T-cell (primary cell): ENCODE data around the gene STIM2. TPM values are rescaled to one million over a fixed set of nuclear protein-coding genes. Genes with fewer than 3 reads are reported as not detected.

Source experiments
- ATAC-seq, 4 experiments: fragments of 200-7000 bp in 3 of 4; fragments of 150-1000 bp in 1 of 4; cut with Tn5 transposase; replicated peaks in 1 of 4; 1 replicate in 3 of 4; 2 replicates in 1 of 4; pipeline ENCODE4 v1.10.0; 2021; ENCODE audit warnings: moderate library complexity in 3 of 4, mild to moderate bottlenecking in 2 of 4, moderate number of reproducible peaks in 1 of 4
- CTCF ChIA-PET, 2 donors: fragments of 300-600 bp; sonication (Branson Sonifier 250); formaldehyde crosslinking; loops; one replicate each; lab custom pipeline; 2022; ENCODE audit warnings: antibody characterized with exemption in 2 of 2; lab: Charles Lee
- POLR2A ChIA-PET, 2 donors: fragments of 300-600 bp; sonication (Branson Sonifier 250); formaldehyde crosslinking; loops; one replicate each; lab custom pipeline; 2022; ENCODE audit warnings: antibody characterized with exemption in 2 of 2; lab: Charles Lee
- DNase-seq, 35 experiments: peaks; one replicate each; pipeline versions ENCODE4 v3.0.0 to v3.0.0-alpha.2; 2013 to 2023
- H3K27ac ChIP-seq: one replicate; pipeline ENCODE4 v1.5.1; 2013; ENCODE audit warnings: low read length
- H3K27me3 ChIP-seq, 2 experiments: replicated peaks in 1 of 2; 1 replicate in 1 of 2; 2 replicates in 1 of 2; pipeline versions ENCODE4 v1.6.1 to v1.7.0; 2013; ENCODE audit warnings: low read length in 1 of 2, mixed read lengths in 1 of 2; ENCODE audit not compliant: control insufficient read depth in 2 of 2, insufficient read depth in 2 of 2; ENCODE audit errors: extremely low read depth in 1 of 2
- H3K36me3 ChIP-seq, 2 donors: 1 replicate in 1 of 2; 2 replicates in 1 of 2; pipeline versions ENCODE4 v1.6.1 to v1.7.0; 2013; ENCODE audit warnings: low read length in 1 of 2; ENCODE audit not compliant: control insufficient read depth in 2 of 2, insufficient read depth in 1 of 2; ENCODE audit errors: extremely low read depth in 1 of 2
- H3K4me1 ChIP-seq, 2 experiments: 1 replicate in 1 of 2; 2 replicates in 1 of 2; pipeline versions ENCODE4 v1.6.1 to v1.7.0; 2013; ENCODE audit warnings: low read length in 2 of 2, mixed read lengths in 1 of 2; ENCODE audit not compliant: insufficient read depth in 2 of 2, control insufficient read depth in 1 of 2; ENCODE audit errors: extremely low read depth in 1 of 2
- H3K4me3 ChIP-seq, 2 donors: 1 replicate in 1 of 2; 2 replicates in 1 of 2; pipeline versions ENCODE4 v1.5.1 to v1.7.0; 2013; ENCODE audit warnings: mild to moderate bottlenecking in 2 of 2, low read length in 1 of 2, moderate library complexity in 1 of 2; ENCODE audit not compliant: control insufficient read depth in 1 of 2; ENCODE audit errors: extremely low read depth in 1 of 2
- H3K9me3 ChIP-seq: 2 replicates; pipeline ENCODE4 v1.7.0; 2013
- H3K27ac Mint-ChIP-seq, 2 donors: one replicate each; pipeline ENCODE4 v1.8.0; 2020 to 2021; ENCODE audit warnings: mild to moderate bottlenecking in 2 of 2, mixed read lengths in 2 of 2
- H3K27me3 Mint-ChIP-seq, 2 donors: one replicate each; pipeline ENCODE4 v1.8.0; 2021 to 2022; ENCODE audit warnings: mixed read lengths in 2 of 2
- H3K36me3 Mint-ChIP-seq: one replicate; pipeline ENCODE4 v1.8.0; 2021; ENCODE audit warnings: mixed read lengths
- H3K4me1 Mint-ChIP-seq, 3 donors: one replicate each; pipeline ENCODE4 v1.8.0; 2020 to 2022; ENCODE audit warnings: mixed read lengths in 3 of 3, mild to moderate bottlenecking in 1 of 3
- H3K4me3 Mint-ChIP-seq, 3 donors: one replicate each; pipeline ENCODE4 v1.8.0; 2020 to 2022; ENCODE audit warnings: mild to moderate bottlenecking in 3 of 3, mixed read lengths in 3 of 3, moderate library complexity in 3 of 3
- H3K9me3 Mint-ChIP-seq, 3 donors: one replicate each; pipeline ENCODE4 v1.8.0; 2020 to 2022; ENCODE audit warnings: mixed read lengths in 3 of 3
- WGBS: methylation state at CpG from one replicate; pipeline ENCODE4 v1.1.5; 2013; ENCODE audit warnings: missing lambda C conversion rate; ENCODE audit not compliant: insufficient coverage; 5-methylcytosine and 5-hydroxymethylcytosine counted together
- total RNA-seq, 35 experiments: library from RNA in 6 of 35; stranded (reverse) in 6 of 35; fragments of 120-200 nt in 1 of 35; gene quantifications; one replicate each; pipeline versions ENCODE4 v1.2.1 to v1.2.4 and lab custom pipeline; 2013 to 2026

Gene STIM2
- total RNA-seq, 5 donors from 2014 or later (not counting 1 experiment from before 2014, with no cell fraction given): 67.9 to 98.7 (median 75.2) TPM

- DNase-seq: no peak
- Histone ChIP-seq H3K27ac (no peak overlapping the region), H3K27me3 (peaks cover 0 to 2% of the 10 kb centered on the region in 2 experiments), H3K4me1 (peaks cover 3 to 9% of the 10 kb centered on the region in 2 experiments), H3K9me3 (no peaks in the 10 kb centered on the region), H3K36me3 (no peaks in the 10 kb centered on the region), H3K4me3 (no peak overlapping the region)
- Mint-ChIP-seq H3K36me3 (peaks cover 7% of the 10 kb centered on the region), H3K27me3 (no peaks in the 10 kb centered on the region), H3K27ac (no peak overlapping the region), H3K4me3 (no peak overlapping the region), H3K9me3 (peaks cover 6 to 12% (median 8%) of the 10 kb centered on the region in 3 donors), H3K4me1 (peaks cover 11 to 30% (median 15%) of the 10 kb centered on the region in 3 donors)
- no peak for ATAC-seq
- CTCF ChIA-PET: interaction anchor here in 1 of 2 donors (0.5 kb wide), 1 partner anchor 183 kb away, joined by 4 read pairs; no protein-coding TSS in a partner anchor
- POLR2A ChIA-PET: no interaction called here
- WGBS: 67% methylated on average over 4 of the region's 4 CpGs
Observed at GRCh38 chr4:26819026-26819425, 41.6 kb upstream of the STIM2 start.

GRCh38 chr4:26819478-26820095, 41.1 kb upstream of the STIM2 start:
- H3K4me1 Mint-ChIP-seq: peaks cover 11 to 30% (median 15%) of the 10 kb centered on the region in 3 donors
- no peak overlapping the region for H3K27ac ChIP-seq
- WGBS: 94% methylated on average over 2 of the region's 3 CpGs
- ChIA-PET POLR2A (no interaction called here), CTCF (interaction anchor here in 1 of 2 donors (0.5 kb wide), 1 partner anchor 183 kb away, joined by 4 read pairs; no protein-coding TSS in a partner anchor)
- H3K27ac Mint-ChIP-seq: no peak overlapping the region
- H3K36me3 ChIP-seq: no peaks in the 10 kb centered on the region
- no peaks in the 10 kb centered on the region for H3K9me3 ChIP-seq
- peaks cover 0 to 2% of the 10 kb centered on the region in 2 experiments for H3K27me3 ChIP-seq
- DNase-seq (peak in 1 of 35 experiments; percentile 4), ATAC-seq (no peak)
- H3K27me3 Mint-ChIP-seq: no peaks in the 10 kb centered on the region
- H3K4me3 Mint-ChIP-seq: no peak overlapping the region
- H3K9me3 Mint-ChIP-seq: peaks cover 6 to 12% (median 8%) of the 10 kb centered on the region in 3 donors
- H3K36me3 Mint-ChIP-seq: peaks cover 7% of the 10 kb centered on the region
- peaks cover 3 to 9% of the 10 kb centered on the region in 2 experiments for H3K4me1 ChIP-seq
- no peak overlapping the region for H3K4me3 ChIP-seq

- peaks cover 3 to 9% of the 10 kb centered on the region in 2 experiments for H3K4me1 ChIP-seq
- ChIA-PET CTCF (no interaction called here), POLR2A (no interaction called here)
- H3K36me3 ChIP-seq: no peaks in the 10 kb centered on the region
- H3K9me3 ChIP-seq: no peaks in the 10 kb centered on the region
- peaks cover 4% of the 10 kb centered on the region for H3K36me3 Mint-ChIP-seq
- H3K27me3 Mint-ChIP-seq: no peaks in the 10 kb centered on the region
- no CpG with 5 or more reads among the region's 1 CpG for WGBS
- no peak overlapping the region for H3K4me3 ChIP-seq
- no peak for DNase-seq
- ATAC-seq: no peak
- H3K27ac ChIP-seq: no peak overlapping the region
- H3K27ac Mint-ChIP-seq: no peak overlapping the region
- H3K9me3 Mint-ChIP-seq: peaks cover 6 to 12% (median 8%) of the 10 kb centered on the region in 3 donors
- peaks cover 11 to 26% (median 11%) of the 10 kb centered on the region in 3 donors for H3K4me1 Mint-ChIP-seq
- peaks cover 0 to 2% of the 10 kb centered on the region in 2 experiments for H3K27me3 ChIP-seq
- H3K4me3 Mint-ChIP-seq: no peak overlapping the region
Observed at GRCh38 chr4:26820346-26820745, 40.3 kb upstream of the STIM2 start.

GRCh38 chr4:26821031-26821430, 39.6 kb upstream of the STIM2 start:
- no peak overlapping the region for H3K27ac ChIP-seq
- H3K27ac Mint-ChIP-seq: no peak overlapping the region
- ChIA-PET POLR2A (no interaction called here), CTCF (no interaction called here)
- H3K4me3 ChIP-seq: no peak overlapping the region
- H3K4me1 ChIP-seq: peaks cover 3 to 9% of the 10 kb centered on the region in 2 experiments
- H3K4me3 Mint-ChIP-seq: no peak overlapping the region
- H3K27me3 ChIP-seq: peaks cover 0 to 2% of the 10 kb centered on the region in 2 experiments
- peaks cover 6 to 12% (median 8%) of the 10 kb centered on the region in 3 donors for H3K9me3 Mint-ChIP-seq
- no peaks in the 10 kb centered on the region for H3K9me3 ChIP-seq
- H3K4me1 Mint-ChIP-seq: peaks cover 10 to 24% (median 11%) of the 10 kb centered on the region in 3 donors
- H3K36me3 ChIP-seq: no peaks in the 10 kb centered on the region
- DNase-seq: no peak
- no CpG with 5 or more reads among the region's 3 CpGs for WGBS
- H3K27me3 Mint-ChIP-seq: no peaks in the 10 kb centered on the region
- peaks cover 4% of the 10 kb centered on the region for H3K36me3 Mint-ChIP-seq
- ATAC-seq: no peak

GRCh38 chr4:26821677-26822503, 38.8 kb upstream of the STIM2 start:
- no peaks in the 10 kb centered on the region for H3K36me3 ChIP-seq
- ATAC-seq (no peak), DNase-seq (no peak)
- peaks cover 4% of the 10 kb centered on the region for H3K36me3 Mint-ChIP-seq
- ChIA-PET CTCF (no interaction called here), POLR2A (no interaction called here)
- H3K9me3 ChIP-seq: no peaks in the 10 kb centered on the region
- H3K27me3 ChIP-seq: peaks cover 0 to 2% of the 10 kb centered on the region in 2 experiments
- peaks cover 6 to 12% (median 8%) of the 10 kb centered on the region in 3 donors for H3K9me3 Mint-ChIP-seq
- no peak overlapping the region for H3K27ac ChIP-seq
- no peak overlapping the region for H3K27ac Mint-ChIP-seq
- H3K4me3 ChIP-seq: no peak overlapping the region
- peak overlapping the region in 1 of 3 donors; percentile 42 for H3K4me3 Mint-ChIP-seq
- WGBS: 93% methylated on average over 8 of the region's 11 CpGs
- peaks cover 10 to 27% (median 11%) of the 10 kb centered on the region in 3 donors for H3K4me1 Mint-ChIP-seq
- peaks cover 3 to 9% of the 10 kb centered on the region in 2 experiments for H3K4me1 ChIP-seq
- no peaks in the 10 kb centered on the region for H3K27me3 Mint-ChIP-seq

- Mint-ChIP-seq H3K4me1 (peaks cover 10 to 27% (median 11%) of the 10 kb centered on the region in 3 donors), H3K27me3 (no peaks in the 10 kb centered on the region), H3K9me3 (peaks cover 6 to 12% (median 8%) of the 10 kb centered on the region in 3 donors), H3K4me3 (peak overlapping the region in 1 of 3 donors; percentile 42), H3K27ac (no peak overlapping the region), H3K36me3 (peaks cover 4% of the 10 kb centered on the region)
- Histone ChIP-seq H3K27me3 (no peaks in the 10 kb centered on the region), H3K4me3 (no peak overlapping the region), H3K4me1 (peaks cover 3 to 9% of the 10 kb centered on the region in 2 experiments), H3K9me3 (no peaks in the 10 kb centered on the region), H3K36me3 (no peaks in the 10 kb centered on the region), H3K27ac (no peak overlapping the region)
- no CpG with 5 or more reads among the region's 6 CpGs for WGBS
- ChIA-PET CTCF (no interaction called here), POLR2A (no interaction called here)
- DNase-seq: peak in 3 of 35 experiments; percentile 4 to 31 (median 9)
- peak; percentile 31 to 73 (median 42) for ATAC-seq
Observed at GRCh38 chr4:26822546-26822945, 38.1 kb upstream of the STIM2 start.
